ENCODE data around the gene DCAF10.

Gene DCAF10

GRCh38 chr9:37836386-37836785, 35.8 kb downstream of the DCAF10 start:
- H3K27me3 ChIP-seq (ENCODE audit: control insufficient read depth, insufficient read depth, low read length) = no peaks in the 10 kb centered on the region
- H3K9ac ChIP-seq (ENCODE audit: low read depth, low read length) = no peak overlapping the region
- no peak overlapping the region for H3K4me3 ChIP-seq (ENCODE audit: low read depth, low read length)
- H3K4me1 ChIP-seq (ENCODE audit: control insufficient read depth, insufficient read depth, low read length) = no peaks in the 10 kb centered on the region
- H3K36me3 ChIP-seq (ENCODE audit: control insufficient read depth, insufficient read depth, low read length) = no peaks in the 10 kb centered on the region
- no peaks in the 10 kb centered on the region for H3K9me3 ChIP-seq (ENCODE audit: control insufficient read depth, insufficient read depth, low read length)

GRCh38 chr9:37839496-37840461, 39.2 kb downstream of the DCAF10 start:
- Histone ChIP-seq H3K4me3 (ENCODE audit: low read depth, low read length) (no peak overlapping the region), H3K36me3 (ENCODE audit: control insufficient read depth, insufficient read depth, low read length) (no peaks in the 10 kb centered on the region), H3K27me3 (ENCODE audit: control insufficient read depth, insufficient read depth, low read length) (no peaks in the 10 kb centered on the region), H3K9me3 (ENCODE audit: control insufficient read depth, insufficient read depth, low read length) (no peaks in the 10 kb centered on the region), H3K9ac (ENCODE audit: low read depth, low read length) (no peak overlapping the region), H3K4me1 (ENCODE audit: control insufficient read depth, insufficient read depth, low read length) (no peaks in the 10 kb centered on the region)

GRCh38 chr9:37840560-37841194, 40.1 kb downstream of the DCAF10 start:
- no peaks in the 10 kb centered on the region for H3K36me3 ChIP-seq (ENCODE audit: control insufficient read depth, insufficient read depth, low read length)

DNA sequence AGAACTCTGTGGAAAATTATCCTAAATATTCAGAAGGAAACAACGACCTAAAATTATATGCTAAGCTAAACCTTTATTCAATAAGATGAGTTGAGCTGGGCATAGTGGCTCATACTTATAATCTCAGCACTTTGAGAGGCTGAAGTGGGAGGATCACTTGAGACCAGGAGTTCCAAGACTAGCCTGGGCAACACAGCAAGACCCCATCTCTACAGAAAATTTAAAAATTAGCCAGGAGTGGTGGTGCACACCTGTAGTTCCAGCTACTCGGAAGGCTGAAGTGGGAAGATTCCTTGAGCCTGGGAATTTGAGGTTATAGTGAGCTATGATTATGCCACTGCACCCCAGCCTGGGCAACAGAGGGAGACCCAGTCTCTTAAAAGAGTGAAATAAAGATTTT, 51.6 kb downstream of the DCAF10 start:
- no peaks in the 10 kb centered on the region for H3K9me3 ChIP-seq (ENCODE audit: control insufficient read depth, insufficient read depth, low read length)
- no peaks in the 10 kb centered on the region for H3K27me3 ChIP-seq (ENCODE audit: control insufficient read depth, insufficient read depth, low read length)
- H3K4me3 ChIP-seq (ENCODE audit: low read depth, low read length) = no peak overlapping the region
- no peaks in the 10 kb centered on the region for H3K4me1 ChIP-seq (ENCODE audit: control insufficient read depth, insufficient read depth, low read length)
- H3K36me3 ChIP-seq (ENCODE audit: control insufficient read depth, insufficient read depth, low read length) = no peaks in the 10 kb centered on the region
- H3K9ac ChIP-seq (ENCODE audit: low read depth, low read length) = no peak overlapping the region

More at GRCh38 chr9:37840560-37841194, 40.1 kb downstream of the DCAF10 start:
- Histone ChIP-seq H3K9me3 (ENCODE audit: control insufficient read depth, insufficient read depth, low read length) (no peaks in the 10 kb centered on the region), H3K27me3 (ENCODE audit: control insufficient read depth, insufficient read depth, low read length) (no peaks in the 10 kb centered on the region), H3K4me1 (ENCODE audit: control insufficient read depth, insufficient read depth, low read length) (no peaks in the 10 kb centered on the region), H3K4me3 (ENCODE audit: low read depth, low read length) (no peak overlapping the region), H3K9ac (ENCODE audit: low read depth, low read length) (no peak overlapping the region)

GRCh38 chr9:37856551-37856950, 56.0 kb downstream of the DCAF10 start:
- Histone ChIP-seq H3K9ac (ENCODE audit: low read depth, low read length) (no peak overlapping the region), H3K4me3 (ENCODE audit: low read depth, low read length) (no peak overlapping the region), H3K9me3 (ENCODE audit: control insufficient read depth, insufficient read depth, low read length) (no peaks in the 10 kb centered on the region), H3K36me3 (ENCODE audit: control insufficient read depth, insufficient read depth, low read length) (no peaks in the 10 kb centered on the region), H3K4me1 (ENCODE audit: control insufficient read depth, insufficient read depth, low read length) (no peaks in the 10 kb centered on the region), H3K27me3 (ENCODE audit: control insufficient read depth, insufficient read depth, low read length) (no peaks in the 10 kb centered on the region)

DNA sequence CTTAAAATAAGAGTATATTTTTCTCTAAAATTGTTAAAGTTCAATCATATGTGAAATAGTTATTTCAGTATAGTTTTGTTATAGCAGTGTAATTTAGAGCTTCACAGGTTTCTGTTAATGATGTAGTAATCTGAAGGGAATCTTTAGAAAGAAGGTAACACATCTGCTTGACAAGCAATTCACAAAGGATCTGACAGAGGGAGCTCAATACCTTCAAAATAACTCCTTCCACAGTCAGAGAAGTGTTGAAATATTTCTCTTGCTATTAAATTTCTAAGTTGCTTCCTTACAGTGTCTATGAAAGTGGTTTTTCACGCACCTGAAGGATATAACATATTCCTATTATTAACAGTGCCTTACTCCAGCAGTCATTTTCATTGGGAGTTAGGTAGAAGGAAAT, 58.4 kb downstream of the DCAF10 start:
- Histone ChIP-seq H3K36me3 (ENCODE audit: control insufficient read depth, insufficient read depth, low read length) (no peaks in the 10 kb centered on the region), H3K27me3 (ENCODE audit: control insufficient read depth, insufficient read depth, low read length) (no peaks in the 10 kb centered on the region)

GRCh38 chr9:37862530-37862929, 61.9 kb downstream of the DCAF10 start:
- H3K9ac ChIP-seq (ENCODE audit: low read depth, low read length) = no peak overlapping the region
- H3K4me1 ChIP-seq (ENCODE audit: control insufficient read depth, insufficient read depth, low read length) = no peaks in the 10 kb centered on the region
- H3K4me3 ChIP-seq (ENCODE audit: low read depth, low read length) = no peak overlapping the region
- H3K27me3 ChIP-seq (ENCODE audit: control insufficient read depth, insufficient read depth, low read length) = no peaks in the 10 kb centered on the region
- no peaks in the 10 kb centered on the region for H3K36me3 ChIP-seq (ENCODE audit: control insufficient read depth, insufficient read depth, low read length)
- no peaks in the 10 kb centered on the region for H3K9me3 ChIP-seq (ENCODE audit: control insufficient read depth, insufficient read depth, low read length)

More for the DNA sequence above, 58.4 kb downstream of the DCAF10 start:
- Histone ChIP-seq H3K4me1 (ENCODE audit: control insufficient read depth, insufficient read depth, low read length) (no peaks in the 10 kb centered on the region), H3K9ac (ENCODE audit: low read depth, low read length) (no peak overlapping the region), H3K4me3 (ENCODE audit: low read depth, low read length) (no peak overlapping the region), H3K9me3 (ENCODE audit: control insufficient read depth, insufficient read depth, low read length) (no peaks in the 10 kb centered on the region)

DNA sequence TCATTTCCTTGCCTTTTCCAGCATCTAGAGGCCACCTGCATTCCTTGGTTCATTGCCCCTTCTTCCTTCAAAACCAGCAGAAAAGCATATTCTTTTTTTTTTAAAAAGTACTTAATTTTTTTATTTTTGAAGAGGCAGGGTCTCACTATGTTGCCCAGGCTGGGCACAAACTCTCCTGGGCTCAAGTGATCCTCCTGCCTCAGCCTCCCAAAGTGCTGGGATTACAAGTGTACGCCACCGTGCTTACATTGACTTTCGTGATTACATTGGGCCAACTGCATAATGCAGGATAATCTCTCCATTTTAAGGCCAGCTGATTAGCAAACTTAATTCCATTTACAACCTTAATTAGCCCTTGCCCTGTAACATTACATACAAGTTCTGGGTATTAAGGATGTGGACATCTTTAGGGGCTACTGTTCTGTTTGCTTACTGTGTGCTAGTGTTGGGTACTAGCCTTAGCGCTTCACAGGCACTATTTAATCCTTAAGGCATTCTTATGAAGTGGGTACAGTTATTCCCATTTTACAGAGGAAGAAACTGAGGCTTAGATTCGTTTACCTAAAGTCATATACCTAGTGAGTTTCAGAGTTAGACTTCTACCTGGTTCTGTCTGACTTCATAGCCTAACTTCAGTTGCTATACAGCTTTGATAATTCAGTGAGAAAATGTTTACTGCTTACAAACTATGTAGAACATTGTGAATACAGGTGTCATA, 69.6 kb downstream of the DCAF10 start:
- Histone ChIP-seq H3K9ac (ENCODE audit: low read depth, low read length) (no peak overlapping the region), H3K27me3 (ENCODE audit: control insufficient read depth, insufficient read depth, low read length) (no peaks in the 10 kb centered on the region), H3K9me3 (ENCODE audit: control insufficient read depth, insufficient read depth, low read length) (no peaks in the 10 kb centered on the region), H3K36me3 (ENCODE audit: control insufficient read depth, insufficient read depth, low read length) (no peaks in the 10 kb centered on the region), H3K4me1 (ENCODE audit: control insufficient read depth, insufficient read depth, low read length) (no peaks in the 10 kb centered on the region), H3K4me3 (ENCODE audit: low read depth, low read length) (no peak overlapping the region)

DNA sequence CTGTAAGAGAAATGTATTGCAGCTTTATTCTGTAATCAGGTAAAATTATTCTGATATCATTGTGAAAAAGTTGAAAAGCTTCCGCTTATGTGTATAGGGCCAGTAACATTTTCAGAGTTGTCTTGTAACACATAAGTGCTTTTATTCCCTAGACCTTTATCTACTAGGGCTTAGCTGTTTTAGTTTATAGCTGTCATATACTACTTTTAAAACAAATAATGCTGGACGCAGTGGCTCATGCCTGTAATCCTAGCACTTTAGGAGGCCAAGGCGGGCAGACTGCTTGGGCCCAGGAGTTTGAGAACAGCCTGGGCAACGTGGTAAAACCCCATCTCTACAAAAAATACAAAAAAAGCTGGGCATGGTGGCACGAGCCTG, 70.2 kb downstream of the DCAF10 start:
- Histone ChIP-seq H3K27me3 (ENCODE audit: control insufficient read depth, insufficient read depth, low read length) (no peaks in the 10 kb centered on the region), H3K4me3 (ENCODE audit: low read depth, low read length) (no peak overlapping the region), H3K4me1 (ENCODE audit: control insufficient read depth, insufficient read depth, low read length) (no peaks in the 10 kb centered on the region), H3K9ac (ENCODE audit: low read depth, low read length) (no peak overlapping the region), H3K36me3 (ENCODE audit: control insufficient read depth, insufficient read depth, low read length) (no peaks in the 10 kb centered on the region), H3K9me3 (ENCODE audit: control insufficient read depth, insufficient read depth, low read length) (no peaks in the 10 kb centered on the region)

- no peaks in the 10 kb centered on the region for H3K27me3 ChIP-seq (ENCODE audit: control insufficient read depth, insufficient read depth, low read length)
- H3K4me3 ChIP-seq (ENCODE audit: low read depth, low read length) = no peak overlapping the region
- H3K4me1 ChIP-seq (ENCODE audit: control insufficient read depth, insufficient read depth, low read length) = no peaks in the 10 kb centered on the region
- H3K9ac ChIP-seq (ENCODE audit: low read depth, low read length) = no peak overlapping the region
- peaks cover 3% of the 10 kb centered on the region for H3K36me3 ChIP-seq (ENCODE audit: control insufficient read depth, insufficient read depth, low read length)
- peaks cover 3% of the 10 kb centered on the region for H3K9me3 ChIP-seq (ENCODE audit: control insufficient read depth, insufficient read depth, low read length)
Observed at GRCh38 chr9:37873955-37874354, 73.4 kb downstream of the DCAF10 start.

DNA sequence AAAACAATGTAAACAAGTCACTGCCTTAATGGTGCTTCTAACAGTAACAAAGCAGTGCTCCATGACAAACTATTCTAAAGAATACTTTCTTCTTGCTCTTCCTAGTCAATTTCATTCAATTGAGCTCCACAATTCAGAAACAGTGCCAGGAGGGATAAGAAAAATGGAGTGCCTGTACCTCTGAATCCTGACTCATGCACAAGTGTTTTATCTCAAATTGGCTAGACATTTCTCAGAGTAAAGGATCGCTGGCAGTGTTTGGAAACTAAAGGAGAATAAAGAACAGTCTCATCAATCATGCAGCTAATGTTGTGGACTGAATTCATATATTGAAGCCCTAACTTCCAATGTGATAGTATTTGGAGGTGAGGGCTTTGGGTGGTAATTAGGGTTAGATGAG, 75.8 kb downstream of the DCAF10 start:
- no peaks in the 10 kb centered on the region for H3K4me1 ChIP-seq (ENCODE audit: control insufficient read depth, insufficient read depth, low read length)
- no peaks in the 10 kb centered on the region for H3K27me3 ChIP-seq (ENCODE audit: control insufficient read depth, insufficient read depth, low read length)
- no peak overlapping the region for H3K9ac ChIP-seq (ENCODE audit: low read depth, low read length)
- peaks cover 3% of the 10 kb centered on the region for H3K9me3 ChIP-seq (ENCODE audit: control insufficient read depth, insufficient read depth, low read length)
- H3K4me3 ChIP-seq (ENCODE audit: low read depth, low read length) = no peak overlapping the region
- H3K36me3 ChIP-seq (ENCODE audit: control insufficient read depth, insufficient read depth, low read length) = peaks cover 3% of the 10 kb centered on the region

Data from iPS-15b (cell line).